ENCODE measurements around the gene FAM193A. TPM values are rescaled to one million over a fixed set of nuclear protein-coding genes. Genes with fewer than 3 reads are reported as not detected.

The FAM193A gene
- polyA plus RNA-seq, 1 of the 3 experiments (the other 2 are of a cell fraction): 9.2 TPM

- ChIA-PET POLR2A (no interaction called here), CTCF (no interaction called here)
- Histone ChIP-seq H3K4me3 (ENCODE audit: low read depth in 2 of 2, low read length in 1 of 2) (no peak overlapping the region), H3K4me2 (no peak overlapping the region), H3K36me3 (replicated peaks in 1 of 2; ENCODE audit: control insufficient read depth in 1 of 2, insufficient read depth in 2 of 2, low read length in 1 of 2) (peaks cover 56 to 70% of the 10 kb centered on the region in 2 experiments), H3K4me1 (ENCODE audit: control insufficient read depth in 1 of 2, insufficient read depth in 2 of 2, low read depth in 1 of 2, low read length in 1 of 2) (no peaks in the 10 kb centered on the region; a peak in 1 of 4 replicates), H4K20me1 (ENCODE audit: insufficient read depth) (no peaks in the 10 kb centered on the region), H3K9me3 (no peaks in the 10 kb centered on the region), H3F3A (replicated peaks; ENCODE audit: insufficient read depth) (no peaks in the 10 kb centered on the region), H2AFZ (ENCODE audit: low read depth) (no peak overlapping the region), H3K79me2 (ENCODE audit: insufficient read depth) (0 out of 2 replicates have a peak, but pooled peaks cover 3% of the 10 kb centered on the region), H3K27me3 (ENCODE audit: insufficient read depth) (no peaks in the 10 kb centered on the region), H3K27ac (ENCODE audit: low read depth in 2 of 2, low read length in 1 of 2) (no peak overlapping the region), H3K9me2 (no peaks in the 10 kb centered on the region), H3K9ac (no peak overlapping the region)
- TF ChIP-seq, protein P1, sequence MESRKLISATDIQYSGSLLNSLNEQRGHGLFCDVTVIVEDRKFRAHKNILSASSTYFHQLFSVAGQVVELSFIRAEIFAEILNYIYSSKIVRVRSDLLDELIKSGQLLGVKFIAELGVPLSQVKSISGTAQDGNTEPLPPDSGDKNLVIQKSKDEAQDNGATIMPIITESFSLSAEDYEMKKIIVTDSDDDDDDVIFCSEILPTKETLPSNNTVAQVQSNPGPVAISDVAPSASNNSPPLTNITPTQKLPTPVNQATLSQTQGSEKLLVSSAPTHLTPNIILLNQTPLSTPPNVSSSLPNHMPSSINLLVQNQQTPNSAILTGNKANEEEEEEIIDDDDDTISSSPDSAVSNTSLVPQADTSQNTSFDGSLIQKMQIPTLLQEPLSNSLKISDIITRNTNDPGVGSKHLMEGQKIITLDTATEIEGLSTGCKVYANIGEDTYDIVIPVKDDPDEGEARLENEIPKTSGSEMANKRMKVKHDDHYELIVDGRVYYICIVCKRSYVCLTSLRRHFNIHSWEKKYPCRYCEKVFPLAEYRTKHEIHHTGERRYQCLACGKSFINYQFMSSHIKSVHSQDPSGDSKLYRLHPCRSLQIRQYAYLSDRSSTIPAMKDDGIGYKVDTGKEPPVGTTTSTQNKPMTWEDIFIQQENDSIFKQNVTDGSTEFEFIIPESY (IDR thresholded peaks at IDR 0.05; ENCODE audit: borderline replicate concordance, low read depth): no peak
- TF ChIP-seq CTCF (IDR thresholded peaks at IDR 0.05) (no peak), RFX5 (IDR thresholded peaks at IDR 0.05; ENCODE audit: low read length) (no peak), TAF1 (IDR thresholded peaks at IDR 0.05; ENCODE audit: borderline replicate concordance, low read depth, low read length) (no peak), FOSL2 (IDR thresholded peaks at IDR 0.05; ENCODE audit: borderline replicate concordance, low read depth) (no peak), RXRA (IDR thresholded peaks at IDR 0.05; ENCODE audit: borderline replicate concordance, low read depth) (no peak), SMC3 (IDR thresholded peaks at IDR 0.05; ENCODE audit: low read depth, low read length) (no peak), GATA2 (CRISPR knock-in tag; IDR thresholded peaks at IDR 0.05) (no peak), MXI1 (IDR thresholded peaks at IDR 0.05; ENCODE audit: low read depth, low read length) (no peak), EZH2phosphoT487 (IDR thresholded peaks at IDR 0.05; ENCODE audit: borderline replicate concordance, low read depth) (no peak), TEAD4 (IDR thresholded peaks at IDR 0.05; ENCODE audit: borderline replicate concordance, insufficient read depth) (no peak), EP300 (IDR thresholded peaks at IDR 0.05; ENCODE audit: borderline replicate concordance in 1 of 2, low read depth in 1 of 2, low read length in 1 of 2) (no peak), POLR2AphosphoS5 (IDR thresholded peaks at IDR 0.05; ENCODE audit: low read depth, low read length) (no peak), TCF12 (IDR thresholded peaks at IDR 0.05) (no peak)
- DNase-seq: no peak
- 100% methylated on average over 1 of the region's 4 CpGs for WGBS (ENCODE audit: low lambda C conversion rate)
Measured at GRCh38 chr4:2688697-2689096, 152.2 kb downstream of the FAM193A start.

DNA sequence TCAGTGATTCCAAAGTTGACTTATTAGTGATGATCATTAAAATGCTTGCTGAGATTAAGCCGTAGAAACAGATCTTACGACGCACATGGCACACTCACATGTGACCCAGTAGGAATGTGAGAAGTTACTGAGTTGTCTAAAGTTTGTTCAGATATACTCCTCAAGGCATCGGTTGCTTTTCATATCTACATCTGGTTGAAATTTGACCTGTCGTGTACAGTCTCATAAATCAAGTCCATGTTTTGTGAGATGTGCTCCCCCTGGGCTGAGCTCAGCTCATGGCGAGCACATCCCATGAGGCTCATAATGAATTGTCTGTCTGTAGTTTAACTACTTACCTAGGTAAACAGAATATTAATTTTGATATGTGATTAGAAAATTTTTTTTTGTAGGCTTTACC is 152.7 kb downstream of the FAM193A start:
- Histone ChIP-seq H3K27ac (ENCODE audit: low read depth in 2 of 2, low read length in 1 of 2) (no peak overlapping the region), H3K4me3 (ENCODE audit: low read depth in 2 of 2, low read length in 1 of 2) (no peak overlapping the region), H3K4me1 (ENCODE audit: control insufficient read depth in 1 of 2, insufficient read depth in 2 of 2, low read depth in 1 of 2, low read length in 1 of 2) (no peaks in the 10 kb centered on the region; a peak in 1 of 4 replicates), H4K20me1 (ENCODE audit: insufficient read depth) (no peaks in the 10 kb centered on the region), H2AFZ (ENCODE audit: low read depth) (no peak overlapping the region), H3K79me2 (ENCODE audit: insufficient read depth) (no peaks in the 10 kb centered on the region), H3K9ac (no peak overlapping the region), H3F3A (replicated peaks; ENCODE audit: insufficient read depth) (no peaks in the 10 kb centered on the region), H3K9me2 (no peaks in the 10 kb centered on the region), H3K9me3 (no peaks in the 10 kb centered on the region), H3K36me3 (replicated peaks in 1 of 2; ENCODE audit: control insufficient read depth in 1 of 2, insufficient read depth in 2 of 2, low read length in 1 of 2) (peaks cover 52 to 69% of the 10 kb centered on the region in 2 experiments), H3K4me2 (no peak overlapping the region), H3K27me3 (ENCODE audit: insufficient read depth) (no peaks in the 10 kb centered on the region)
- POLR2A ChIA-PET: no interaction called here
- CTCF ChIA-PET: no interaction called here
- 82% methylated on average over 6 of the region's 6 CpGs for WGBS (ENCODE audit: low lambda C conversion rate)
- no peak for DNase-seq
- no peak for TF ChIP-seq MEF2A (IDR thresholded peaks at IDR 0.05; ENCODE audit: borderline replicate concordance, low read depth)
- TF ChIP-seq POLR2AphosphoS5 (IDR thresholded peaks at IDR 0.05; ENCODE audit: low read depth, low read length): no peak
- TF ChIP-seq PBX3 (IDR thresholded peaks at IDR 0.05): no peak
- TF ChIP-seq EP300 (IDR thresholded peaks at IDR 0.05; ENCODE audit: borderline replicate concordance in 1 of 2, low read depth in 1 of 2, low read length in 1 of 2): no peak
- no peak for TF ChIP-seq NRF1 (IDR thresholded peaks at IDR 0.05; ENCODE audit: low read depth, low read length)
- TF ChIP-seq SMC3 (IDR thresholded peaks at IDR 0.05; ENCODE audit: low read depth, low read length): no peak
- no peak for TF ChIP-seq EZH2phosphoT487 (IDR thresholded peaks at IDR 0.05; ENCODE audit: borderline replicate concordance, low read depth)
- no peak for TF ChIP-seq CHD2 (IDR thresholded peaks at IDR 0.05; ENCODE audit: low read length, partially characterized antibody)
- TF ChIP-seq SIN3A (IDR thresholded peaks at IDR 0.05; ENCODE audit: borderline replicate concordance, low read depth, low read length): no peak
- TF ChIP-seq USF1 (IDR thresholded peaks at IDR 0.05; ENCODE audit: borderline replicate concordance, low read depth): no peak
- no peak for TF ChIP-seq GABPA (IDR thresholded peaks at IDR 0.05; ENCODE audit: low read depth)
- TF ChIP-seq RXRA (IDR thresholded peaks at IDR 0.05; ENCODE audit: borderline replicate concordance, low read depth): no peak
- no peak for TF ChIP-seq MXI1 (IDR thresholded peaks at IDR 0.05; ENCODE audit: low read depth, low read length)

All from SK-N-SH (cell line).